Measurements from ENCODE around the gene DENND2D. TPM values are rescaled to one million over a fixed set of nuclear protein-coding genes. Genes with fewer than 3 reads are reported as not detected.
"Not testable (repeated sequence)": the region's sequence is repeated elsewhere in the genome, so short reads cannot be mapped to it uniquely, and the experiment has no call there.

Gene DENND2D
- polyA plus RNA-seq, 1 donor from 2014 or later = not detected

DNA sequence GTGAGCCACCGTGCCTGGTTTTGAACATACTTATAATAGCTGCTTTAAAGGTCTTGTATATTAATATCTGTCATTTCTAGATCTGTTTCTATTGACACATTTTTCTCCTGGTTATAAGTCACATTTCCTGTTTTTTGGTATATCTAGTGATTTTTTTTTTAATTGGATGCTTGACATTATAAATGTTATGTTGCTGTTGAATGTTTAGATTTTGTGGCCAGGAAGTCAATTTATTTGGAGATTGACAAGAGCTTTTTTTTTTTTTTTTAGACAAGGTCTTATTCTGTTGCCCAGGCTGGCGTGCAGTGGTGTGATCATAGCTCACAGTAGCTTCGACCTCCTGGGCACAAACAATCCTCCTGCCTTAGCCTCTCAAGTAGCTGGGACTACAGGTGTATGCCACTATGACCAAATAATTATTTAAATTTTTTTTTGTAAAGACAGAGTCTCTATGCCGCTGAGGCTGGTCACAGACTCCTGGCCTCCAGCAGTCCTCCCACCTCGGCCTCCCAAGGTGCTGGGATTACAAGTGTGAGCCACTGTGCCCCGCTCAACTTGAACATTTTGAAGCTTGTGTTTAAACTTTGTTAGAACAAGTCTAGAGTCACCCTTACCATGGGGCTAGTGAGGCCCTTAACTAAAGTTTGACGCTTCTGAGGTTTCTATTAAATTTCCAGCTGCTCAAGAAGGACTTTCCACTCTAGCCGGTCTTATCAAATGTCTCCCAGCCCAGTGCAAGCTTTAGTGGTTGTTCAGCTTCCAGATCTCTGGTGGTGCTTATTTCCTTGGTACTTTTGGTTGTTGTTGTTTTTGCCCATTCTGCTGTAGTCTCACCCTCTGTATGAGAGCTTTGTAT, 18.5 kb upstream of the DENND2D start:
- no peaks in the 10 kb centered on the region for H3K9me2 ChIP-seq (ENCODE audit: insufficient read depth, low read length)
- H3K36me3 ChIP-seq (ENCODE audit: insufficient read depth, low read length) = no peaks in the 10 kb centered on the region
- TF ChIP-seq MXI1 (conservative IDR thresholded peaks at IDR 0.05; ENCODE audit: poor library complexity, severe bottlenecking) = no peak
- H4K20me1 ChIP-seq (ENCODE audit: insufficient read depth) = no peaks in the 10 kb centered on the region
- no peak overlapping the region for H3K9ac ChIP-seq (ENCODE audit: low read length)
- no peaks in the 10 kb centered on the region for H3K27me3 ChIP-seq (ENCODE audit: insufficient read depth, low read depth, low read length)
- H3K79me2 ChIP-seq (replicated peaks; ENCODE audit: insufficient read depth, low read length) = no peaks in the 10 kb centered on the region
- H3K4me3 ChIP-seq (ENCODE audit: low read length) = no peak overlapping the region
- H3K9me3 ChIP-seq (ENCODE audit: low read length) = no peaks in the 10 kb centered on the region
- no peak overlapping the region for H3K4me2 ChIP-seq (ENCODE audit: low read length)
- H2AFZ ChIP-seq (ENCODE audit: low read depth, low read length) = no peak overlapping the region
- no peak overlapping the region for H3K27ac ChIP-seq (ENCODE audit: low read length)
- H3F3A ChIP-seq (ENCODE audit: insufficient read depth, low read length, poor library complexity, severe bottlenecking) = no peaks in the 10 kb centered on the region

DNA sequence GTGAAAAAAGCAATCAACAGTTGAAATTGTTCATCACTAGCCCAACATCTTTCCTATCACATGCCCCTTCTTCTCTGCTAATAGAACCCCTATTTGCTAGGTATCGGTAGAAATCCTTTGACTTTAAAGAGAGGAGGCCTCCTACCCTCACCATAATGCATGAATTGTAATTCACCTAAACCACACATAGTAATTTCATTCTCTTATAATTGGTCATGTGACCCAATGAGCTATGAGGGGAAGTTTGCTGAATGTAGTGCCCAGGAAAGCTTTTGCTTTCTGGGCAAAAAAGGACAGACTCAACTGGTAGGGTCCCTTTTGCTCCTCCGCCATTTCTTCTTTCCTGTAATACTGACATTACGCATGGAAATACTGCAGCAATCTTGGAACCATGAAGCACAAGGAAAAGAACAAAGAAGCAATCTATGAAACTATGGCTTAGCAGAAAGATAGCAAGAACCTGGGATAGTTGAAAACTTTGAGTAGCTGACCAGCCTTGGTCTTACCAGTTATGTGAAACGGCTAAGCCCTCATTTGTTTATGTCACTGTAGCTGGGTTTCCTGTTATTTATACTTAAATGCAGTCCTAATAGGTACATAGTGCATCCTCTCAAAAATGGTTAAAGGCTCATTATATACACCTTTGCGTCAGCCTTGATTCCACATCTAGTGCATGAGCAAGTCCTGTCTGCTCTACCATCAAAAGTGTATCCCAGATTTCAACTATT, 16.9 kb upstream of the DENND2D start:
- Histone ChIP-seq H3K4me2 (ENCODE audit: low read length) (no peak overlapping the region), H3K36me3 (ENCODE audit: insufficient read depth, low read length) (no peaks in the 10 kb centered on the region), H2AFZ (ENCODE audit: low read depth, low read length) (no peak overlapping the region), H3K79me2 (replicated peaks; ENCODE audit: insufficient read depth, low read length) (no peaks in the 10 kb centered on the region), H4K20me1 (ENCODE audit: insufficient read depth) (no peaks in the 10 kb centered on the region), H3K9ac (ENCODE audit: low read length) (no peak overlapping the region), H3K27ac (ENCODE audit: low read length) (no peak overlapping the region), H3F3A (ENCODE audit: insufficient read depth, low read length, poor library complexity, severe bottlenecking) (no peaks in the 10 kb centered on the region), H3K4me3 (ENCODE audit: low read length) (no peak overlapping the region), H3K9me2 (ENCODE audit: insufficient read depth, low read length) (no peaks in the 10 kb centered on the region), H3K9me3 (ENCODE audit: low read length) (no peaks in the 10 kb centered on the region), H3K27me3 (ENCODE audit: insufficient read depth, low read depth, low read length) (no peaks in the 10 kb centered on the region)
- no peak for TF ChIP-seq EP300 (conservative IDR thresholded peaks at IDR 0.05; ENCODE audit: poor library complexity, severe bottlenecking)
- TF ChIP-seq TAF1 (IDR thresholded peaks at IDR 0.05; ENCODE audit: low read depth) = no peak
- TF ChIP-seq RAD21 (conservative IDR thresholded peaks at IDR 0.05) = no peak
- no peak for TF ChIP-seq POLR2AphosphoS5 (IDR thresholded peaks at IDR 0.05)

DNA sequence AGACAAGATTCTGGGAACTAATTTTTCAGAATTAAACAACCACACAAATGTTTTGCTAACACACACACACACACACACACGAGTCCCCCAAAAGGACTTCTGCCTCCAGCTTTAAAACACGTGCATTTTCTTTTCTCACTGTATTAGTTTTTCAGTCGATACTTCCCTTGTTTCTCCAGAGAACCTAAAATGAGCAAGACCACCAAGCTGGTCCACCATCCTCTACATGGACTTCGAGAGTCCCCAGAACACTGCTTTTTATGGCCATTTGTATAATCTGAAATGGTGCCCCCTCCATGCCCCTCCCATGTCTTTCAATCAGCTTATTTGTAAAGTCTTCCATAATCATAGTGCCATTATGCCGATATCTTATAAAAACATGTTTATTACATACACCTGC, 16.3 kb upstream of the DENND2D start:
- Histone ChIP-seq H3K27ac (ENCODE audit: low read length) (no peak overlapping the region), H3K9ac (ENCODE audit: low read length) (no peak overlapping the region)
- TF ChIP-seq, protein P1, sequence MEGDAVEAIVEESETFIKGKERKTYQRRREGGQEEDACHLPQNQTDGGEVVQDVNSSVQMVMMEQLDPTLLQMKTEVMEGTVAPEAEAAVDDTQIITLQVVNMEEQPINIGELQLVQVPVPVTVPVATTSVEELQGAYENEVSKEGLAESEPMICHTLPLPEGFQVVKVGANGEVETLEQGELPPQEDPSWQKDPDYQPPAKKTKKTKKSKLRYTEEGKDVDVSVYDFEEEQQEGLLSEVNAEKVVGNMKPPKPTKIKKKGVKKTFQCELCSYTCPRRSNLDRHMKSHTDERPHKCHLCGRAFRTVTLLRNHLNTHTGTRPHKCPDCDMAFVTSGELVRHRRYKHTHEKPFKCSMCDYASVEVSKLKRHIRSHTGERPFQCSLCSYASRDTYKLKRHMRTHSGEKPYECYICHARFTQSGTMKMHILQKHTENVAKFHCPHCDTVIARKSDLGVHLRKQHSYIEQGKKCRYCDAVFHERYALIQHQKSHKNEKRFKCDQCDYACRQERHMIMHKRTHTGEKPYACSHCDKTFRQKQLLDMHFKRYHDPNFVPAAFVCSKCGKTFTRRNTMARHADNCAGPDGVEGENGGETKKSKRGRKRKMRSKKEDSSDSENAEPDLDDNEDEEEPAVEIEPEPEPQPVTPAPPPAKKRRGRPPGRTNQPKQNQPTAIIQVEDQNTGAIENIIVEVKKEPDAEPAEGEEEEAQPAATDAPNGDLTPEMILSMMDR (IDR thresholded peaks at IDR 0.05; ENCODE audit: poor library complexity, severe bottlenecking) = no peak
- TF ChIP-seq MXI1 (conservative IDR thresholded peaks at IDR 0.05; ENCODE audit: poor library complexity, severe bottlenecking) = no peak
- no peak for TF ChIP-seq SMC3 (conservative IDR thresholded peaks at IDR 0.05; ENCODE audit: poor library complexity)
- TF ChIP-seq POLR2AphosphoS5 (IDR thresholded peaks at IDR 0.05) = no peak
- TF ChIP-seq TAF1 (IDR thresholded peaks at IDR 0.05; ENCODE audit: low read depth) = no peak
- TF ChIP-seq EZH2 (IDR thresholded peaks at IDR 0.05; ENCODE audit: borderline replicate concordance, insufficient read depth, low read length, poor library complexity, severe bottlenecking) = no peak
- TF ChIP-seq, protein P2, sequence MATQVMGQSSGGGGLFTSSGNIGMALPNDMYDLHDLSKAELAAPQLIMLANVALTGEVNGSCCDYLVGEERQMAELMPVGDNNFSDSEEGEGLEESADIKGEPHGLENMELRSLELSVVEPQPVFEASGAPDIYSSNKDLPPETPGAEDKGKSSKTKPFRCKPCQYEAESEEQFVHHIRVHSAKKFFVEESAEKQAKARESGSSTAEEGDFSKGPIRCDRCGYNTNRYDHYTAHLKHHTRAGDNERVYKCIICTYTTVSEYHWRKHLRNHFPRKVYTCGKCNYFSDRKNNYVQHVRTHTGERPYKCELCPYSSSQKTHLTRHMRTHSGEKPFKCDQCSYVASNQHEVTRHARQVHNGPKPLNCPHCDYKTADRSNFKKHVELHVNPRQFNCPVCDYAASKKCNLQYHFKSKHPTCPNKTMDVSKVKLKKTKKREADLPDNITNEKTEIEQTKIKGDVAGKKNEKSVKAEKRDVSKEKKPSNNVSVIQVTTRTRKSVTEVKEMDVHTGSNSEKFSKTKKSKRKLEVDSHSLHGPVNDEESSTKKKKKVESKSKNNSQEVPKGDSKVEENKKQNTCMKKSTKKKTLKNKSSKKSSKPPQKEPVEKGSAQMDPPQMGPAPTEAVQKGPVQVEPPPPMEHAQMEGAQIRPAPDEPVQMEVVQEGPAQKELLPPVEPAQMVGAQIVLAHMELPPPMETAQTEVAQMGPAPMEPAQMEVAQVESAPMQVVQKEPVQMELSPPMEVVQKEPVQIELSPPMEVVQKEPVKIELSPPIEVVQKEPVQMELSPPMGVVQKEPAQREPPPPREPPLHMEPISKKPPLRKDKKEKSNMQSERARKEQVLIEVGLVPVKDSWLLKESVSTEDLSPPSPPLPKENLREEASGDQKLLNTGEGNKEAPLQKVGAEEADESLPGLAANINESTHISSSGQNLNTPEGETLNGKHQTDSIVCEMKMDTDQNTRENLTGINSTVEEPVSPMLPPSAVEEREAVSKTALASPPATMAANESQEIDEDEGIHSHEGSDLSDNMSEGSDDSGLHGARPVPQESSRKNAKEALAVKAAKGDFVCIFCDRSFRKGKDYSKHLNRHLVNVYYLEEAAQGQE (IDR thresholded peaks at IDR 0.05; ENCODE audit: borderline replicate concordance) = no peak
- no peak for TF ChIP-seq EP300 (conservative IDR thresholded peaks at IDR 0.05; ENCODE audit: poor library complexity, severe bottlenecking)
- TF ChIP-seq RAD21 (conservative IDR thresholded peaks at IDR 0.05) = no peak

DNA sequence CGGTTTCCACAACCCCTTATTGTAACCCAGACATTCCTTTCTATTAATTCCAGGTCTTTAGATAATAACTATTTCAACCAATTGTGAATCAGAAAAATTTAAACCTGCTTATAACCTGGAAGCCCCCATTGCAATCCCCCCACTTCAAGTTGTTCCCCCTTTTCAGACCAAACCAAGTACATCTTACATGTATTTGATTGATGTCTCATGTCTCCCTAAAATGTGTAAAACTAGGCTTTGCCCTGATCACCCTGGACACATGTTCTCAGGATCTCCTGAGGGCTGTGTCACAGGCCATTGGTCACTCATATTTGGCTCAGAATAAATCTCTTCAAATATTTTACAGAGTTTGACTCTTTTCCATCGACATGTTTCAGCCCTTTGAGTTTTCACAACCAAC, 14.8 kb upstream of the DENND2D start:
- H3K27ac ChIP-seq (ENCODE audit: low read length); H3K27me3 ChIP-seq (ENCODE audit: insufficient read depth, low read depth, low read length); H3K9me3 ChIP-seq (ENCODE audit: low read length); H3K9me2 ChIP-seq (ENCODE audit: insufficient read depth, low read length); H3K4me2 ChIP-seq (ENCODE audit: low read length); H3K9ac ChIP-seq (ENCODE audit: low read length); H3K36me3 ChIP-seq (ENCODE audit: insufficient read depth, low read length); H4K20me1 ChIP-seq (ENCODE audit: insufficient read depth); H2AFZ ChIP-seq (ENCODE audit: low read depth, low read length); H3K79me2 ChIP-seq (replicated peaks; ENCODE audit: insufficient read depth, low read length); H3F3A ChIP-seq (ENCODE audit: insufficient read depth, low read length, poor library complexity, severe bottlenecking); H3K4me3 ChIP-seq (ENCODE audit: low read length): not testable (repeated sequence)

More for the DNA sequence above, 16.3 kb upstream of the DENND2D start:
- no peaks in the 10 kb centered on the region for H3K36me3 ChIP-seq (ENCODE audit: insufficient read depth, low read length)
- H3F3A ChIP-seq (ENCODE audit: insufficient read depth, low read length, poor library complexity, severe bottlenecking) = no peaks in the 10 kb centered on the region
- H2AFZ ChIP-seq (ENCODE audit: low read depth, low read length) = no peak overlapping the region
- no peaks in the 10 kb centered on the region for H3K9me2 ChIP-seq (ENCODE audit: insufficient read depth, low read length)
- H3K27me3 ChIP-seq (ENCODE audit: insufficient read depth, low read depth, low read length) = no peaks in the 10 kb centered on the region
- no peaks in the 10 kb centered on the region for H3K79me2 ChIP-seq (replicated peaks; ENCODE audit: insufficient read depth, low read length)
- H3K9me3 ChIP-seq (ENCODE audit: low read length) = no peaks in the 10 kb centered on the region
- H3K4me2 ChIP-seq (ENCODE audit: low read length) = no peak overlapping the region
- no peaks in the 10 kb centered on the region for H4K20me1 ChIP-seq (ENCODE audit: insufficient read depth)
- H3K4me3 ChIP-seq (ENCODE audit: low read length) = no peak overlapping the region

Data from neural cell (in vitro differentiated cells).